SU-DHL-6 (cell line): ENCODE measurements around the gene GALR1.

ENCODE experiments used
- CTCF ChIP-seq: fragments of 200-600 bp; sonication (generic); IDR thresholded peaks from one replicate; pipeline ENCODE4 v1.5.1; 2017; ENCODE audit warnings: antibody characterized with exemption, mild to moderate bottlenecking, low read length, moderate library complexity; ENCODE audit not compliant: insufficient read depth, poor library complexity, severe bottlenecking
- EZH2phosphoT487 ChIP-seq: fragments of 200-600 bp; sonication (generic), shearing (Covaris generic); conservative IDR thresholded peaks from 2 replicates; pipeline ENCODE4 v1.6.1; 2018; ENCODE audit warnings: mild to moderate bottlenecking, antibody characterized with exemption, low read length, moderate library complexity, mixed read lengths

GRCh38 chr18:77271576-77272481 lies 22.2 kb downstream of the GALR1 start:
- TF ChIP-seq CTCF, result no peak
- TF ChIP-seq EZH2phosphoT487, result no peak
